ENCODE data around the gene SPEG. TPM values are rescaled to one million over a fixed set of nuclear protein-coding genes. Genes with fewer than 3 reads are reported as not detected.
A peak's percentile ranks its signal among the peaks of the same experiment; 100 is the strongest.

Gene SPEG
- polyA plus RNA-seq, 2 of the 4 experiments (the other 2 are of a cell fraction) = 2.3 to 11.5 TPM

GRCh38 chr2:219470429-219470828 lies 35.8 kb downstream of the SPEG start:
- no peak for ATAC-seq
- Histone ChIP-seq H3K4me2 (no peak overlapping the region), H3K4me3 (no peak overlapping the region), H3K9me3 (no peaks in the 10 kb centered on the region), H3K4me1 (peaks cover 12% of the 10 kb centered on the region), H3K27ac (peak overlapping the region in 1 of 2 experiments; percentile 79; a peak in 3 of 6 replicates)
- FAIRE-seq = no peak
- ChIA-PET POLR2A (no interaction called here), CTCF (interaction anchor here (1.9 to 89.4 kb wide), 3 partner anchors 1 to 68 kb away, joined by 6 to 3291 read pairs (median 3291); partner anchors contain the start of genes ASIC4, CHPF, GMPPA and SPEG)
- TF ChIP-seq BHLHE40 (IDR thresholded peaks at IDR 0.05; ENCODE audit: low read depth, low read length) = no peak
- no peak for TF ChIP-seq ELK1 (IDR thresholded peaks at IDR 0.05; ENCODE audit: low read depth, low read length)
- no peak for TF ChIP-seq JUN (IDR thresholded peaks at IDR 0.05)
- 81% methylated on average over 4 of the region's 4 CpGs for WGBS (ENCODE audit: missing lambda C conversion rate)
- DNase-seq (ENCODE audit: low read depth in 1 of 2, low spot score in 1 of 2) = no peak

GRCh38 chr2:219471476-219472371 lies 37.1 kb downstream of the SPEG start:
- Histone ChIP-seq H3K4me3 (no peak overlapping the region), H3K27ac (no peak overlapping the region), H3K4me2 (no peak overlapping the region), H3K9me3 (no peaks in the 10 kb centered on the region), H3K4me1 (peaks cover 14% of the 10 kb centered on the region)
- POLR2A ChIA-PET = no interaction called here
- 73% methylated on average over 18 of the region's 22 CpGs for WGBS (ENCODE audit: missing lambda C conversion rate)
- CTCF ChIA-PET = interaction anchor here (0.8 to 89.4 kb wide), 5 partner anchors 2 to 88 kb away, joined by 3 to 3291 read pairs (median 15); partner anchors contain the start of genes ASIC4, CHPF, GMPPA and SPEG
- ATAC-seq = no peak
- DNase-seq (ENCODE audit: low read depth in 1 of 2, low spot score in 1 of 2) = no peak
- TF ChIP-seq ATOH8 (CRISPR knock-in tag; IDR thresholded peaks at IDR 0.05; ENCODE audit: low read depth) = no peak
- no peak for TF ChIP-seq POLR2A (IDR thresholded peaks at IDR 0.05; ENCODE audit: low read length)
- no peak for TF ChIP-seq HDAC2 (IDR thresholded peaks at IDR 0.05)
- TF ChIP-seq MAX (IDR thresholded peaks at IDR 0.05) = no peak
- no peak for TF ChIP-seq HOXB5 (CRISPR knock-in tag; IDR thresholded peaks at IDR 0.05)
- no peak for FAIRE-seq

- Histone ChIP-seq H3K4me1 (peaks cover 17% of the 10 kb centered on the region), H3K9me3 (no peaks in the 10 kb centered on the region), H3K4me2 (no peak overlapping the region), H3K4me3 (no peak overlapping the region), H3K27ac (no peak overlapping the region)
- TF ChIP-seq TP53 (CRISPR knock-in tag; IDR thresholded peaks at IDR 0.05) (no peak), HOXB13 (CRISPR knock-in tag; IDR thresholded peaks at IDR 0.05; ENCODE audit: low read depth) (no peak), NR3C1 (IDR thresholded peaks at IDR 0.05) (no peak), FOSL2 (IDR thresholded peaks at IDR 0.05) (no peak), FOSL2 (CRISPR knock-in tag; IDR thresholded peaks at IDR 0.05) (no peak), HOXB5 (CRISPR knock-in tag; IDR thresholded peaks at IDR 0.05) (no peak), ZSCAN20 (CRISPR knock-in tag; IDR thresholded peaks at IDR 0.05) (no peak), SMC3 (IDR thresholded peaks at IDR 0.05) (no peak), HDAC2 (IDR thresholded peaks at IDR 0.05) (no peak), HES2 (IDR thresholded peaks at IDR 0.05) (no peak), HEYL (CRISPR knock-in tag; IDR thresholded peaks at IDR 0.05) (no peak), KDM5A (IDR thresholded peaks at IDR 0.05) (no peak), NPAS2 (CRISPR knock-in tag; IDR thresholded peaks at IDR 0.05; ENCODE audit: borderline replicate concordance) (no peak), JUNB (IDR thresholded peaks at IDR 0.05) (no peak), CHD2 (IDR thresholded peaks at IDR 0.05; ENCODE audit: low read length, partially characterized antibody) (no peak), ATOH8 (CRISPR knock-in tag; IDR thresholded peaks at IDR 0.05; ENCODE audit: low read depth) (no peak), GATA3 (IDR thresholded peaks at IDR 0.05; ENCODE audit: borderline replicate concordance) (no peak)
- ChIA-PET POLR2A (no interaction called here), CTCF (interaction anchor here (0.8 to 89.4 kb wide), 4 partner anchors 3 to 87 kb away, joined by 3 to 3291 read pairs (median 1653); partner anchors contain the start of genes ASIC4, CHPF, GMPPA and SPEG)
- DNase-seq (ENCODE audit: low read depth in 1 of 2, low spot score in 1 of 2) = no peak
- ATAC-seq = no peak
- FAIRE-seq = no peak
- WGBS (ENCODE audit: missing lambda C conversion rate) = 85% methylated on average over 12 of the region's 12 CpGs
These were observed 38.1 kb downstream of the SPEG start for GRCh38 chr2:219472629-219473187.

All from A549 (cell line).